HG03108 (cell line): ENCODE results near the gene TESPA1.

Experiments used
- ATAC-seq: cut with Tn5 transposase; IDR thresholded peaks from one replicate; pipeline ENCODE4 v1.9.1; 2021; ENCODE audit warnings: moderate library complexity; ENCODE audit not compliant: unreplicated experiment

TESPA1 gene, protein sequence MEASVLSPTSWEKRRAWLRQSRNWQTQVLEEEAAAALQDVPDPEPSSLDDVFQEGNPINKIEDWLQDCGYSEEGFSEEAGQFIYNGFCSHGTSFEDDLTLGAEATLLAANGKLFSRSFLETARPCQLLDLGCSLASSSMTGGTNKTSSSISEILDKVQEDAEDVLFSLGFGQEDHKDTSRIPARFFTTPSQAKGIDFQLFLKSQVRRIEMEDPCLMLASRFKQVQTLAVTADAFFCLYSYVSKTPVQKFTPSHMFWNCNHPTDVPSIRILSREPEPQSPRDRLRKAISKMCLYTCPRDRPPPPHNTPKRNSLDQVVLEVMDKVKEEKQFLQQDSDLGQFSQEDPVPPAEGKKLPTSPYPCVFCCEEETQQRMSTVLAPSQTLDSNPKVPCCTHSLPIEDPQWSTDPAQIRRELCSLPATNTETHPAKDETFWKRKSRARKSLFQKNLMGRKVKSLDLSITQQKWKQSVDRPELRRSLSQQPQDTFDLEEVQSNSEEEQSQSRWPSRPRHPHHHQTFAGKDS

DNA sequence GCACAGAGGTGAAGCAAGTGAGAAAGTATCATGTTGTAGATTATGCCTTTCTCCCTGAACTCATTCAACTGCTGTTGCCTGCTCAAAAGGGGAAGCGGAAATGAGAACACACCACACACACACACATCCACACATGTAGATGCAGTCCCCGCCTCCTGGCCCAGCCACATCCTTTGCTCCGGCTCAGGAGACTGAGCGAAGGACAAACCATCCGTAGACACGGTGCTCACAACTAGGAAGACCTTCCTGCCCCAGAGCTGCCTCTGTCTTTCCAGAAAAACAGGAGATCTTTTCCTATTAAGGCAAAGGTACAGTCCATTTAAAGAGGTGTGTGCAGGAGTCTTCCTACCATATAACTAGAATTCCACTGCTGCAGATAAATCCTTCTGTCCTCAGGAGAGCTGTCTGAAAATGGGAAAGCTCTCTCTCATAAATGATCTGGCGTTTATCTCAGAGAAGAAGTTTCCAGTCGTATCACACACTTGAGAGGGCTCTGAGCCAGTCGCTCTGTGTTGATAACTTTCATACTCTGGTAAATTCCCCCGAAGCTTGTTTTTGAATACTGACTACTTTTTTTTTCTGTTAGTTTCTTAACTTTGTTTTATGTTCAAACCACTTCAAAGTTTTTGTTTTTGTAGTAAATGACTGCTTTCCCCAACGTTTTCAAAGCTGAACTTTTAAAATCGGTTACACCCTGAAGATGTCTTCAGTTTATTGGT lies at the start of gene TESPA1:
Gene TESPA1, minus strand, starts transcription at position 105 of the 719 bp plus-strand sequence. CDS start 10,200 bp downstream, outside the sequence.
- peak; percentile 94 for ATAC-seq

DNA sequence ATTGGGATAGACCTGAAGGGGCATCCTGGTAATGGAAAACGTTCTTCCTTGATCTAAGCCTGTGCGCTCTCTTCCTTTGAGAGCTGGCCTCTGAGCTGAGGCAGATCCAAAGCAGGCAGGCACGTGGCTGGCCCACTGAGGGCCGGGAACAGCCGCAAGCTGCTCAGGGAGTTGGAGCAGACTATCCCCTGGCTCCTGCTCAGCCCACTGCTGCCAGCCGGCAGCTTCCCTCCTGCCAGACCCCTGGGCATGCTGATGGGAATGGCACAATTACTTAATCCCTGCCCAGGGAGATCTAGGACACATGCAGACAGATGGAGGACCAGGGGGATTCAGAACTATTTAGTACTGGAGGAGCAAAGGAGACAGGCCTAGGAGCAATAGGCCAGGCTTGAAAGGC lies 49.7 kb upstream of the TESPA1 start:
- ATAC-seq = no peak

DNA sequence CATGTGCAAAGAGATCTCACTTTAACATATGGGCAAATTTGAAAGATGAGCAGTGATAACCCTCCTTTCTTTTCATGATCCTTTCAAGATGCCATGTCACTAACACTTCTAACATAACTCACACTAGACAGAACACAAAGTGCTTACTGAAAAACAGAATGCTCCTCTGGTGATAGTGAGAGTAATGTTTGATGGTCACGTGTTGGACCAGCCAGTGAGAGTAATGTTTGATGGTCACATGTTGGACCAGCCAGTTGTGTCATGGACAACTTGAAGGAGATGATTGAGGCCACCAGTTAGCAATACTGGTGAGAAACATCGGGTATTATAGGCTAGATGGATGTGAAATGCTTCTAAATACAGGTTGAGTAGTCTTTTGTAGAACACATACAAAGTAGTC lies 40.9 kb upstream of the TESPA1 start:
- ATAC-seq = no peak

DNA sequence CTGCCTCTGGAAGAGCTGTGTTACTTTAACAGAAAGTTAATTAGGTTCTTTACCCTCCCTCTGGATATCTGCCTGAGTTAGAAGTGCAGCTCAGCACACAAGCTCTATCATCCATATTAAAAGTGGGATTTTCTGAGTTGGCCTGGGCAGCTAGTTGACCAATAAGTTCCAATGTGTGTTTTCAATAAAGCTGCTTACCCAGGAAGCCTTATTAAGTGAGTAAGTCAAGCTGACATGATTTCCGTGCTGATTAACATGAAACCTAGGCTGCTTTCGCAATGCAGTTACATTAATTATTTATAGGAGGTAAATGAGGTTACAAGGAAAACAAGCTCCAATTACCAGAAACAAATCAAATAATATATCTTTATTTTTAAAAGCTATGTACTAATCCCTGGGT lies 40.0 kb upstream of the TESPA1 start:
- no peak for ATAC-seq

DNA sequence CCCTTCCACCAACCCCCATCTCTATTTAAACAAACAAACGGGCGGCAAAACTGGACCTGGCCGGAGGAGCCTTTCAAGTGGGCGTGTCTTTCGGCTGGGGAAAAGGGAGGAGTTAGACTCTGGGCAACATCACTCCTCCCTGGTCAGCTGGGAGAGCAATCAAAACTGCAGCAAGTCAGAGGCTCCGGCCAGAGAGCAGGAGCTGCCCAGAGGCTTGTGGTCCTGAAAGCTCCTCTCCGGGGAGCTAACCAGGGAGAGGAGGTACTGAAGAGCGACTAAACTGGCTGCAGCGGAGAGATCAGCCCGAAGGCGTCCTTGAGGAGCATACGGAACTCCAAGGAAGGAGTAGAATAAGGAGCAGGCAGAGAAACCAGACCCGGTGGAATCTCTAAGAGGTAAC lies 35.2 kb upstream of the TESPA1 start, which contains the start of gene NEUROD4:
Gene NEUROD4, plus strand, starts transcription at position 191 of the 400 bp plus-strand sequence. CDS start 6,466 bp downstream, outside the sequence.
- ATAC-seq = no peak

DNA sequence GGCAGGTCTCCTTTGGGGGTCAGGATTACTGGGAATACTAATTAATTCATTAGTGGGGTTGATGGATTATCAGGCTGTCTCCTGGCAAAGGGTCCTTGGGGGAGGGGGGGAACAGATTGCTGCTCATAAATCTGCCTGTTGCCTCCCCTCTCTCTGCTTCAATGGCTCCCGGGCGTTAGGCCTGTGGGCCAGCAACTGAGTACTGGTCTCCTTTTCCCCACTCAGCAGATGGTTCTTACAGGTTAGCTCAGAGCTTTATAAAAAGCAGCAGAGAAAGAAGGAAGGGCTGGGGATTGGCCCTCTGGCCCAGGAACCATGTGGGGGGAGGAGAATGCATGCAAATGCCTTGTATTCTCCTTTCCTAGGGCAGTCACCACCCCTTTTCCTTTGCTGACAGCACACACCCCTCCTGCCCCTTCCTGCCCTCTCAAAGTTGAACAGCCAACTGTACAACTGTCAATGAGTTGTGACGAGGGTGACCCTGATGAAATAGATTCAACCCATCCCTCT lies 32.9 kb upstream of the TESPA1 start:
- ATAC-seq = no peak

DNA sequence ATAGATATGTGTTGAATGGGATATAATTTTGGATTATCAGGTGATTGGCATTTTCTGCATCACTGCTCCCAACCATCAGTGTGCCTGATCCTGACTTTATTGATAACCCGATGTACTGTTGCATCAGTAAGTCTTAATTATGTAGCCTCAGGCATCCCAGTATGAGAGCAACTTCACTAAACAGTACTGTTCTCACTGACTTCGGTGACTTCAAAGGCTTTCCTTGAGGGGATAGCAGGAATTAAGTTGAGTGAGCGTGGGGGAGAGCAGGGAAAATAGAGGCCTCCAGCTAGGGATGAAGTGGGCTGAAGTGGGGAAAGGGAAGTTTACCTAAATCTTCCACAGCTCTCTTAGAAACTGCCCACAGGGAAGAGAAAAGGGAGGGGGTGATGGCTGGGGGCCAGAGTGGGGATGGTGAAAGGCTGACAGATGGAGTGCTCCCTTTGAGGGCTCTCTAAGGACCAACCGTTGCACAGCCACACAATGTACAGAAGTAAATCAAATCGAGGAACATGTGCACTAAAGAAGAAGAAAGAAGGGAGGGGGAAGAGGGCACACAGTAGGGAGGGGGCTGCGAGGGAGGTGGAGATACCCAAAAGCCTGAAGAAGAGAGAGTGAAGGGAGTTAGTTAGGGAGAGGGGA lies 24.5 kb upstream of the TESPA1 start:
- ATAC-seq = no peak

DNA sequence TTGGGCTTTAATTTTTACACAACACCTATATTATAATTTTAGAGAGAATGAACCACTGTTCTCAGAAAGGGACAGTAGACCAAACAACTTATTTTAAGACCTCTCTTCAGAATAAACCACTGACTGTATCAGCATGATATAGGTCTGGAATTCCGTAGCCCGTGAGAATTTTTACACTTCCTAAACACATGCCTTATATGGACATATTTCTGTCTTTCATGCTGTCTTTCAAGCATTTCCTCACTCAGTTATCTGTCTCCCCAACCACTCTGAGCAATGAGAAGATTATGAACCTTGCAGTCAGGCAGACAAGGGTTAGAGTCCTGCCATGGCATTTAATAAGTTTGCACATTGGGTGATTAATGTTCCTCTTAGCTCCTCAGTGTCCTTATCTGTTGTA lies 17.8 kb upstream of the TESPA1 start:
- no peak for ATAC-seq

DNA sequence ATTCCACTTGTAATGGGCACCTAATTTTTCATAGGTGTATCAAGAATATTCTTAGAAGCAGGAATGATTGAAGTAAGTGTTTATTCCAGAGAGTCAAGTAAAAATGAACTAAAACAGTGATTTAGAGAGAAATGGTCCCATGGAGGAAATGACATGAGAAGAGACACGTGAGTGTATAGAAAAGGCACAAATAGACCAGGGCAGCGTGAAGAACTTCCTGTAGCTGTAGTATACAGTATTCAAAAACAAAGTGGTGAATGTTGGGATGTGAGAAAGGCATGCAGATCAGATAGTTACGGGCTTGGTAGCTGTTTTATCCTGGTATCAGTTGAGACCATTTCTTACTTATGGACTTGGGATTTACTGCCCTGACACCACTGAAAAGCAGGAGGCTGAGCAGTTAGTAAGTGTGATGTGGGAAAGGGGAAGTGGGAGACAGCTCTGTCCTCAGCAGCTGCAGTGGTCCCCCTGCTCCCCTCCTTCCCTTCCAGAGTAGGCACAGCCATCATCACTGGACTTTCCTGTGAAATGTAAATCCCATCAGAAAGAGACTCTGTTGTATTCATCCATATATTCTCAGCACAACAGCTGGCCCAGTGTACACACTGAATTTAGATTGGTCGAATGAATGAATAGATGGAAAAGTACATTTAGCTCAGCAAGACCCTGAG lies 16.8 kb upstream of the TESPA1 start:
- ATAC-seq = no peak

DNA sequence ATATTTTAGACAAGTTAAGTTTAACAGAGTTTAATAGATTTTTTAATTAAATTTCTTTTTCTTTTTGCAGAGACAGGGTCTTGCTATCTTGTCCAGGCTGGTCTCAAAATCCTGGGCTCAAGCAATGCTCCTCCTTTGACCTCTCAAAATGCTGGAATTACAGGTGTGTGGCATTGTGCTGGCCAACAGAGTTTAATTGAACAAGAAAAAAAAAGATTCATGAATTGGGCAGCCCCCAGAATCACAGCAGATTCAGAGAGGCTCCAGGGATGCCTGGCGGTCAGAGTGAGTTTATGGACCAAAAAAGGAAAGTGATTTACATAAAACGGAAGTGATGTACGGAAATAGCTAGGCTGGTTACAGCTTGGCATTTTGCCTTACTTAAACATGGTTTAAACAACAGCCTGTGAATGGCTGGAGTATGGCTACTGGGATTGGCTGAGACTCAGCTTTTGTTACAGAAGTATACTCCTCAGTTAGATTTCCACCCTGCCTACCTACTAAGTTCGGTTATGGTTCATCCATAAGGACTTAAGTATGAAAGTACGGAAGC lies 14.5 kb upstream of the TESPA1 start:
- ATAC-seq = no peak

DNA sequence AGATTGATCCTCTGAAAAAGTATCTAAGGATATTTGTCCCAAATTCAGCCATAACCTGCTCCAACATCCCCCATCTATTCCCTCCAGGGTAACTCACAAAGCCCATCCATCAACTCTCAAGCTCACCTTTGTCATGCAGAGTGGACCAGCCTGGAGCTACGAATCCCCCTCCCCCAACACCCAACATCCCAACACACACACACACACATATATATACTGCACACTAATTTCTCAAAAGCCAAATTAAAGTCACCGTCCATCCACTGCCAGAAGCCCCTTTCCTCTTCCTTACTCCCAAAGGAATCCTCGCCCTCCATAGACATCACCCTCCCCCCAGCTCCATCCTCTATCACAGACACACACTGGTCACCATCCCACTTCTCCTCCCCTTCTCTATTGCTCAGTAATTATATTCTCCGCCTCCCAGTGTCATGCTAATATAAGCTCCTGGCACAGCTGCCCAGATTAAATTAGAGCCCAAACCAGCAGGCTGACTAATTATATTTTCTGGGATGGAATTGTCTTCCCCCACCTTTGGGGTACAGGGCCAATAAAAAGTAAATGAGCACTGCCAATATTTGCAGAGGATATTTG lies 13.5 kb upstream of the TESPA1 start:
- no peak for ATAC-seq

DNA sequence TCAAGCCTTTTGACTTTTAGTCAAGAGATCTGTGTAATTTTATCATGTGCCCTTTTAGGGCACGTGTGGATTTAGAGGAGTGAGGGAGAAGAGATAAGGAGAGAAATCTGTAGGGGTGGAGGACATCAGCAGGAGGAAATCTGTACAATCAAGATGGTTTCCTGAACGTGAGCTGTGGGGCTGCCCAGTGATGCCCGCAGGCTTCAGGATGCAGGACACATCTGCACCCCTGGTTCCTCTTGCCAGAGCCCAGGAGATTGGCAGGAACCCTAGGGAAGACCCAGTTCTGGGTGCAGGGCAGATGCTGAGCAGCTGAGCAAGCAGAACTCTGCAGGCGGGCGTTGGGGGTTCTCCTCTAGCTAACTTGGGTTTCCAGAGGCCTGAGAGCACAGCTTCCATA lies 11.6 kb upstream of the TESPA1 start:
- no peak for ATAC-seq

DNA sequence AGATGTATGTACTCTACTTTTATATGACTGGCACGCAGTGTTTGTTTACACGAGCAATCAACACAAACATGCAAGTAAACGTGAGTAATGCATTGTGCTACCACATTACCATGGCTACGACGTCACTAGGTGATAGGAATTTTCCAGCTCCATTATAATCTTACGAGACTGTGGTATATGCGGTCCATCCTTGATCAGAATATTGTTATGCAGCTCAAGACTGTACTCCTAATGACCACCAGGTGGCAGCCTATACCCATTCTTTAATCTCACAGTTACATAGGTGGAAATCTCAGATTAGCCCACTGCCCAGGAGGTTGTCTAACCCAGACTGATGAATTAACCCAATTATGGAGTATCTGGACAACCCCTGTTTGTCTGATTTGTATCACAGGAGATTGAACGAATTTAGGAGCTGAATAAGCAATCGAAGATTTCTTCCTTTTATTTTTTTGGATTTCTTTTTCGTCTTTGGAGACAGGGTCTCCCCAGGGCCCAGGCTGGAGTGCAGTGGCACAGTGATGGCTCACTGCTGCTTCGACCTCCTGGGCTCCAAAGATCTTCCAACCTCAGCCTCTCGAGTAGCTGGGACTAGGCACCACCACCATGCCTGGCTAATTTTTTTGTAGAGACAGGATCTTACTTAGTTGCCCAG lies 8.7 kb upstream of the TESPA1 start:
- ATAC-seq = peak; percentile 37

DNA sequence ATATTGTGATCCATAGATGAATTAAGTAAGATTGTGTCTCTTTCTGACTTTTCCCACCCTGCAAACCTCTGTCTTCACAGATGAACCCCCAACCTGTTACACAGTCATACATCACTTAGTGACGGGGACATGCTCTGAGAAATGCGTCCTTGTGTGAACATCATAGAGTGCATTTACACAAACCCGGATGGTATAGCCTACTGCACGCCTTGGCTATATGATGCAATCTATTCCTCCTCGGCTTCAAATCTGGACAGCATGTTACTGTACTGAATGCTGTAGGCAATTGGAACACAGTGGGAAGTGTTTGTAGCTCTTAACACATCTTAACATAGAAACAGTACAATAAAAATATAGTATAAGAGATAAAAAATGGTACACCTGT lies 7.4 kb upstream of the TESPA1 start:
- ATAC-seq = peak; percentile 31

DNA sequence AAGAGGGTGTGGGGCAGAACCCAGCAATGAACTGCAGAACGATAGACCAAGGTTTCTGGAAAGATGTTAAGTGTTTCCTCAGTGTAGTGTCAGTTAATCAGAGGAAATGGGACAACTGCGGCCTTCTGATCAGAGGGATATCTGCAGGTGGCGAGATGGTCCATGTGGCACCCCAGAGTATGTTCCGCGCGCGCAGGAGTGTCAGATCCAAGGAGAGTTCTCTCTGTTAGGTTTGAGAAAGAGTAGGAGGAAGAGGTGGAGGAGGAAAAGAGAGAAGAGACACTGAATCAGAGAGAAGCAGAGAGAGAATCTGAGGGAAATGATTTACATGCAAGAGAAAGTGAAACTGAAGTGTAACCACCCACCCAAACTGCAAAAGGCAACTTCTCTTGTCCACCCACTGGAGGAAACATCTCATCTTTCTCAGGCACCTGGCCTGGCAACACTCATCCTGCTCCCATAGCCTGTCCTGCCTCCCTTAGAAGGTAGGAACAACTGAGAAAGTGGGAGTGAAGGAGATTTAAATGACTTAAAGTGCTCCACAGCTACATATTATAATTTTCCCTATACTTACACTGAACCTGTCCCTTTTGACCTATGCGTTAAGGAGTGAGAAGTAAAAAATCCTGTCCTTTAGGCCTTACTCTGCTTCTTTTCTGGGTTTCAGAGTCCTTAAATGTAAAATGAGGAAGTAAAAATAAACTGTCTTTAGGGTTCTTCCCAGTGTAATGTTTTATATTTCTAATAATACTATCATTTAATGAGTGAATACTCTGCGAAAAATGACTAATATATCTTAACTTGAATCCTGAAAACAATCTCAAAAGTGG lies 6.8 kb upstream of the TESPA1 start:
- peak; percentile 60 for ATAC-seq

DNA sequence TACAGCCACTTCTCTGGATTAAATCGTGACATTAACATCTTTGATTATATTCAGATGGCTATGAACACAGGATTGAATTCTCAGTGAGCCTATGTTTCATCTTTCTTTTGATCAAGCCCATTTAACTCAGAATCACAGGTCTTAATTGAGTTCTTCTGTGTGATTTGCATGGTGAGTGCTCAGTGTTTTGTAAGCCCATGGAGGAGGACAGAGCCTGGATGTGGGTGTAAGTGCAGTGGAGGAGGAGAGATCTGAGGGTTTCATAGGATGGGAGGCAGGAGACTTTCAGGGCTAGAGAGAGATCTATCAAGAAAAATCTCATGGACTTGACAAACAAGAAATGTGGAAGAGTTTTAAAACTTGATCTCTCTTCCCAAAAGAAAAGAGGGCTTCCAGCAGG lies 5.3 kb upstream of the TESPA1 start:
- no peak for ATAC-seq

DNA sequence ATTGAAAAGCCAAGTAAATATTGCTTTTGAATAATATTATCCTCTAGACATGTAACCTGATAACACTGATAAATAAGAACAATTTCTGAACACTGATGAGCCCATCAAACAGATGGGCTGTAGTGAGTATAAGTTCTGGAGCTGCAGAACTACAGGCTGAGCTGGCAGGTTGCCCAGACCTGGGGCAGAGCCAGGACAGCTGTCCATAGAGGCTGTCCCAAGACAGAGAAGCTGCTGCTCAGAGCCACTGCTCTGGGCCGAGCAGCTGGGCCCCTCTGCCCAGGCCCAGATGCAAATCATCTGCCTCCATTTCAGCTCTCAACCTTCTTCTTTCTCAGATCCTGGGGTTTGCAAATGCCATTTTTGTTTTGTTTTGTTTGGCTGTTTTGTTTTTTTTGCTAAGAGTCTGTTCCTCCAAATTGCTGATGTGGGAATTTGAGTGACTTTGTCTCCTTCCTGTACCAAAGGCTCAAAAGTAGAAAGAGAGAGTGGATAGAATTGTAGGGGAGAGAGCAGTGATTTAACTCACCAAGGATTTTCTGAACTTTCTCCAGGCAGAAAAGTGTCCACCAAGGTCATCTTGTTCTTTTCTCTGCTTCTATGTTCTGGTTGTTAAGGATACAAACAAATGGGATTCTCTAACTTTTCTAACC lies 4.0 kb upstream of the TESPA1 start:
- no peak for ATAC-seq

DNA sequence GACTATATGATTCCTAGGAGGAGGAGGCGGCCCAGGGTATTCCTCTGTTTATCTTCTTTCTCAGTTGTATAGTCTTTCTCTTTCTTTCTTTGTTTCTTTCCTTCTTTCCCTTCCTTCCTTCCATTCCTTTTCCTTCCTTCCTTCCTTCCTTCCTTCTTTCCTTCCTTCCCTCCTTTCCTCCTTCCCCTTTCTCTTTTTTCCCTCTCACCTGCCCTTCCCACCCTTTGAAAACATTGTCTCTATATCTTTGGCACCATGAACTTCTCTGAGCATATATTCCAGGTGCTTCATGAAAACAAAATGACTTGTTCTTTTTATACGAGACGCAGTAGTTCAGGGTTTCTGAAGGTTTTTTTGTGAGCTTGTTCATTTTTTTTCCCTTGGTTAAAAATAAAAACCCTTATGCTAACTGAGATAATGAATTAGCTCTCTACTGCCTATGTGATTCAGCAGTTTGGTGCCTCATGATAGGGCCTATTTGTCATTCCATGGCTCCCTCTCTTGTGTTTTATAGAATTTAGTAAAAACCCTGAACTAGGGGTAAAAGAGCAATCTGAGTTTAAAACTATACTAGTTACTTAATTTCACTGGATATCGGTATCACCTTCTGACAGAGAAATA lies 3.2 kb upstream of the TESPA1 start:
- no peak for ATAC-seq
